WERI-Rb-1 (cell line): ENCODE measurements around the gene NINJ2.

Experiments
- DNase-seq: peaks from one replicate; pipeline ENCODE4 v3.0.0-alpha.2; 2020
- H3K27ac ChIP-seq: fragments of 250-450 bp; sonication (Bioruptor Pico); 2 replicates; pipeline ENCODE4 v1.5.1; 2020; ENCODE audit warnings: mild to moderate bottlenecking, moderate library complexity
- H3K27me3 ChIP-seq: fragments of 250-450 bp; sonication (Bioruptor Pico); 2 replicates; pipeline ENCODE4 v1.5.1; 2021; ENCODE audit warnings: mild to moderate bottlenecking, low read depth, moderate library complexity; ENCODE audit not compliant: insufficient read depth, severe bottlenecking
- H3K36me3 ChIP-seq: fragments of 250-450 bp; sonication (Bioruptor Pico); 2 replicates; pipeline ENCODE4 v1.5.1; 2020; ENCODE audit warnings: mild to moderate bottlenecking, moderate library complexity
- H3K4me3 ChIP-seq: 2 replicates; pipeline ENCODE4 v1.5.1; 2011; ENCODE audit warnings: low read depth, mild to moderate bottlenecking, control low read depth, low read length
- H3K9me3 ChIP-seq: fragments of 250-450 bp; sonication (Bioruptor Pico); 2 replicates; pipeline ENCODE4 v1.5.1; 2021; ENCODE audit warnings: mild to moderate bottlenecking, moderate library complexity; ENCODE audit not compliant: severe bottlenecking
- CTCF ChIP-seq: IDR thresholded peaks from 2 replicates; pipeline ENCODE4 v1.5.1; 2011; ENCODE audit warnings: low read depth, mild to moderate bottlenecking, control low read depth, inconsistent platforms, low read length

Gene NINJ2

DNA sequence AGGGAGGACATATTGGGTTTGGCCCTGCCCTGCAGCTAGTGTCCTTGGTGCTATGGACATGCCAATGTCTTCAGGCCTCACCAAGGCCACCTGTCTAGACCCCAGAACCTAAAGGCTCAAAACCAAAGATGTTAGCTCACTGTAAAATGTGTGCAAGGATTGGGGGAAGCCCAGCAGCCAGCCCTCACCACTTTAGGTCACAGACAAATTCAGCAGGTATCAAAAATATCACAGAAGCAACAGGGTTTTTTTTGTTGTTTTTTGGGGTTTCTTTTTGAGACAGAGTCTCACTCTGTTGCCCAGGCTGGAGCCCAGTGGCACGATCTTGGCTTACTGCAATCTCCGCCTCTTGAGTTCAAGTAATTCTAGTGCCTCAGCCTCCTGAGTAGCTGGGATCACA lies 29.0 kb upstream of the NINJ2 start:
- DNase-seq, result no peak
- H3K27me3 ChIP-seq, result no peaks in the 10 kb centered on the region
- no peak overlapping the region for H3K27ac ChIP-seq
- no peaks in the 10 kb centered on the region for H3K36me3 ChIP-seq
- H3K4me3 ChIP-seq, result no peak overlapping the region
- no peak for TF ChIP-seq CTCF
- H3K9me3 ChIP-seq, result no peaks in the 10 kb centered on the region

- Histone ChIP-seq H3K27me3 (no peaks in the 10 kb centered on the region), H3K9me3 (no peaks in the 10 kb centered on the region), H3K4me3 (no peak overlapping the region), H3K27ac (no peak overlapping the region), H3K36me3 (no peaks in the 10 kb centered on the region)
- TF ChIP-seq CTCF, result no peak
- no peak for DNase-seq
Measured at GRCh38 chr12:690466-690865, 27.2 kb upstream of the NINJ2 start.

GRCh38 chr12:685388-685787 lies 22.1 kb upstream of the NINJ2 start:
- no peak for DNase-seq
- TF ChIP-seq CTCF, result no peak
- no peak overlapping the region for H3K4me3 ChIP-seq
- no peak overlapping the region for H3K27ac ChIP-seq
- H3K9me3 ChIP-seq, result no peaks in the 10 kb centered on the region
- no peaks in the 10 kb centered on the region for H3K36me3 ChIP-seq
- H3K27me3 ChIP-seq, result no peaks in the 10 kb centered on the region

DNA sequence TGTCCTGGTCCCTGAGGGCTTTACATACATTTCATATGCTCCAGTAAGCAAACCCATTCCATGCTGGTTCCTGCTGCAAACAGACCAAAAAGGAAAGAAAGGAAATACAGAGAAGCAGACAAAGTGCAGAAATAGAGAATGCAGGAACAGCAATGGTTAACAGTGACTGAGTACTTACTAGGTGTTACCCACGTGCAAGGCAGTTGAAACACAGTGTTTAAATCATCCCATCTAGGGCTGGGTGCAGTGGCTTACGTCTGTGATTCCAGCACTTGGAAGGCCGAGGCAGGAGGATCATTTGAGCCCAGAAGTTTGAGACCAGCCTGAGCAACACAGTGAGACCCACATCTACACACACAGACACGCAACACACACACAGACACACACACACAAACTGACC lies 21.2 kb upstream of the NINJ2 start:
- no peak overlapping the region for H3K27ac ChIP-seq
- no peaks in the 10 kb centered on the region for H3K9me3 ChIP-seq
- no peaks in the 10 kb centered on the region for H3K27me3 ChIP-seq
- no peak for DNase-seq
- H3K4me3 ChIP-seq, result no peak overlapping the region
- no peaks in the 10 kb centered on the region for H3K36me3 ChIP-seq
- TF ChIP-seq CTCF, result no peak

DNA sequence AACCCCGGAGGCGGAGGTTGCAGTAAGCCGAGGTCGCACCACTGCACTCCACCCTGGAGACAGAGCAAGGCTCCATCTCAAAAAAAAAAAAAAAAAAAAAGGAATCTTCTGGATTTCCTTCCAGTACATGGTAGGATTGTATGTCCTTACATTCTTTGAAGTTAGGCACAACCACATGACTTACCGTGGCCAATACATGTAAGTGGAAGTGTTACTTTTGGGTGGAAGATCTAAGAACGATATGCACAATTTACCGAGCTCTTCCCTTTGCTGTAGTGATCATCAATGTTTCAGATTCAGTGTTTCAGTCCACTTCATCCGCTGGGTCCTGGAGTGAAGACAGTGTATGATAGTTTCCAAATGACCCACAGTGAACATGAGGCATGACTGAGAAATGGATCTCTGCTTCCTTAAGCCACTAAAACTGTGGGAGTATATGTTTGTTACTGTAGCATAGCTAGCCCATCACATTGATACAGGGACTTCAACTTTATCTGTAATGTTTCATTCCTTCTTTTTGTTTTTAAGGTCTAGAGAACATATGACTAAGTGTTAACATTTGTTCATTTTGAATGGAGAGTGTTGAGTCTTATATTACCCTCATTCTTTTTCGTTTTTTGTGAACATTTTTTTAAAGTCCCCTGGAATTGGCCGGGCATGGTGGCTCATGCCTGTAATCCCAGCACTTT lies 18.5 kb upstream of the NINJ2 start:
- no peaks in the 10 kb centered on the region for H3K36me3 ChIP-seq
- H3K4me3 ChIP-seq, result no peak overlapping the region
- TF ChIP-seq CTCF, result no peak
- no peak overlapping the region for H3K27ac ChIP-seq
- DNase-seq, result no peak
- no peaks in the 10 kb centered on the region for H3K9me3 ChIP-seq
- no peaks in the 10 kb centered on the region for H3K27me3 ChIP-seq
